Measurements from ENCODE around the gene BSPH1. TPM values are rescaled to one million over a fixed set of nuclear protein-coding genes. Genes with fewer than 3 reads are reported as not detected.

BSPH1 gene
- total and polyA plus RNA-seq, 2 donors (not counting 3 experiments of a cell fraction or from before 2014, with no cell fraction given), result not detected

GRCh38 chr19:48010932-48011758, 19.2 kb upstream of the BSPH1 start:
- no peak for TF ChIP-seq FOS (IDR thresholded peaks at IDR 0.05; ENCODE audit: borderline replicate concordance, insufficient read depth, low read length)
- TF ChIP-seq POLR2A (IDR thresholded peaks at IDR 0.05; ENCODE audit: low read depth, low read length), result no peak
- TF ChIP-seq CTCF (IDR thresholded peaks at IDR 0.05; ENCODE audit: extremely low read depth in 1 of 2, insufficient read depth in 1 of 2, low read depth in 1 of 2, low read length in 2 of 2), result no peak
- TF ChIP-seq EZH2 (IDR thresholded peaks at IDR 0.05; ENCODE audit: borderline replicate concordance, low read depth, low read length, severe bottlenecking), result no peak
- TF ChIP-seq POLR2AphosphoS5 (IDR thresholded peaks at IDR 0.05; ENCODE audit: insufficient read depth, low read depth, low read length), result no peak
- TF ChIP-seq, protein P1, sequence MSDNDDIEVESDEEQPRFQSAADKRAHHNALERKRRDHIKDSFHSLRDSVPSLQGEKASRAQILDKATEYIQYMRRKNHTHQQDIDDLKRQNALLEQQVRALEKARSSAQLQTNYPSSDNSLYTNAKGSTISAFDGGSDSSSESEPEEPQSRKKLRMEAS (IDR thresholded peaks at IDR 0.05; ENCODE audit: insufficient read depth, insufficient read length), result no peak
- no peak for TF ChIP-seq MYC (IDR thresholded peaks at IDR 0.05; ENCODE audit: low read depth, low read length)
- no peak for TF ChIP-seq GATA2 (IDR thresholded peaks at IDR 0.05; ENCODE audit: insufficient read depth, insufficient read length, low read depth, low read length)
- no peak for TF ChIP-seq JUN (IDR thresholded peaks at IDR 0.05; ENCODE audit: borderline replicate concordance, insufficient read depth, insufficient read length, low read depth)
- Histone ChIP-seq H3K9ac (replicated peaks; ENCODE audit: extremely low read depth, insufficient read depth, low read length) (no peak overlapping the region), H3K27me3 (ENCODE audit: control insufficient read depth in 2 of 2, insufficient read depth in 2 of 2, low read length in 2 of 2) (no peaks in the 10 kb centered on the region), H2AFZ (ENCODE audit: low read depth, low read length) (no peak overlapping the region), H4K20me1 (replicated peaks; ENCODE audit: control insufficient read depth, extremely low read depth, insufficient read depth, low read length) (no peaks in the 10 kb centered on the region), H3K4me2 (ENCODE audit: insufficient read depth, low read length) (no peak overlapping the region), H3K4me3 (replicated peaks in 1 of 3; ENCODE audit: insufficient read depth in 1 of 3, low read depth in 1 of 3, low read length in 3 of 3) (no peak overlapping the region), H3K4me1 (ENCODE audit: control insufficient read depth, extremely low read depth, insufficient read depth, low read length) (no peaks in the 10 kb centered on the region), H3K36me3 (ENCODE audit: control insufficient read depth in 2 of 2, extremely low read depth in 1 of 2, insufficient read depth in 2 of 2, low read length in 2 of 2) (no peaks in the 10 kb centered on the region), H3K27ac (ENCODE audit: insufficient read depth, low read depth, low read length) (no peak overlapping the region), H3K79me2 (ENCODE audit: control insufficient read depth, insufficient read depth, low read length) (no peaks in the 10 kb centered on the region), H3K9me1 (replicated peaks; ENCODE audit: control insufficient read depth, extremely low read depth, insufficient read depth, low read length) (no peaks in the 10 kb centered on the region), H3K9me3 (replicated peaks; ENCODE audit: control insufficient read depth, insufficient read depth, low read length) (no peaks in the 10 kb centered on the region)
- intact Hi-C loops (cut with micrococcal nuclease), result no loop called here
- DNase-seq (ENCODE audit: low read depth, low spot score) (no peak), FAIRE-seq (no peak)
- CTCF ChIA-PET, result no interaction called here
- POLR2A ChIA-PET, result no interaction called here
- dilution Hi-C loops (cut with MboI; ENCODE audit: extremely low pct_ligation_motif_present, low sequenced_read_pairs), result no loop called here
- no TSS peak for BruUV-seq (replicated peaks)
